SU-DHL-6 (cell line): Measurements from ENCODE around the gene GPC3.
"Not testable (repeated sequence)": the region's sequence is repeated elsewhere in the genome, so short reads cannot be mapped to it uniquely, and the experiment has no call there.

ENCODE experiments used
- H2AFZ ChIP-seq: fragments of 200-600 bp; sonication (generic); 2 replicates; pipeline ENCODE4 v1.6.1; 2014; ENCODE audit warnings: low read depth, mild to moderate bottlenecking, moderate library complexity, mixed read lengths, antibody characterized with exemption, low read length; ENCODE audit not compliant: severe bottlenecking
- H3F3A ChIP-seq: fragments of 200-600 bp; shearing (Covaris generic); 2 replicates; pipeline ENCODE4 v1.6.0; 2016; ENCODE audit warnings: antibody characterized with exemption, mild to moderate bottlenecking; ENCODE audit not compliant: insufficient read depth
- H3K27ac ChIP-seq: fragments of 200-600 bp; sonication (generic); 2 replicates; pipeline ENCODE4 v1.5.1; 2016; ENCODE audit warnings: low read depth, mild to moderate bottlenecking, low read length, moderate library complexity, mixed read lengths
- H3K27me3 ChIP-seq: fragments of 200-600 bp; sonication (generic), shearing (Covaris generic); 2 replicates; pipeline ENCODE4 v1.6.0; 2014; ENCODE audit warnings: mild to moderate bottlenecking, low read length
- H3K36me3 ChIP-seq: fragments of 200-600 bp; sonication (generic); 2 replicates; pipeline ENCODE4 v1.6.1; 2014; ENCODE audit warnings: mild to moderate bottlenecking, low read length, mixed read lengths
- H3K4me2 ChIP-seq: fragments of 300-600, 200-600 bp; shearing (Covaris generic), sonication (generic); 2 replicates; pipeline ENCODE4 v1.6.0; 2014; ENCODE audit warnings: low read length, low read depth, mild to moderate bottlenecking; ENCODE audit not compliant: poor library complexity, severe bottlenecking
- H3K4me3 ChIP-seq: fragments of 200-600 bp; sonication (generic); 2 replicates; pipeline ENCODE4 v1.5.1; 2014; ENCODE audit warnings: antibody characterized with exemption, low read length, mild to moderate bottlenecking, mixed read lengths; ENCODE audit not compliant: insufficient read depth, poor library complexity, severe bottlenecking
- H3K79me2 ChIP-seq: fragments of 200-600 bp; sonication (generic); 2 replicates; pipeline ENCODE4 v1.6.1; 2014; ENCODE audit warnings: mild to moderate bottlenecking, low read length, moderate library complexity; ENCODE audit not compliant: insufficient read depth
- H3K9ac ChIP-seq: fragments of 200-600 bp; sonication (generic); 2 replicates; pipeline ENCODE4 v1.7.0; 2014; ENCODE audit warnings: mild to moderate bottlenecking, low read length
- H3K9me2 ChIP-seq: fragments of 200-600 bp; sonication (generic); replicated peaks from 2 replicates; pipeline ENCODE4 v1.6.1; 2014; ENCODE audit warnings: low read length; ENCODE audit not compliant: insufficient read depth
- H3K9me3 ChIP-seq: fragments of 200-600 bp; sonication (generic); 2 replicates; pipeline ENCODE4 v1.6.1; 2014; ENCODE audit warnings: low read length, mixed read lengths; ENCODE audit not compliant: insufficient read depth
- H4K20me1 ChIP-seq: fragments of 200-600 bp; sonication (generic); 2 replicates; pipeline ENCODE4 v1.6.1; 2014; ENCODE audit warnings: low read depth, mild to moderate bottlenecking, antibody characterized with exemption, low read length, moderate library complexity, mixed read lengths
- CTCF ChIP-seq: fragments of 200-600 bp; sonication (generic); IDR thresholded peaks from one replicate; pipeline ENCODE4 v1.5.1; 2017; ENCODE audit warnings: antibody characterized with exemption, mild to moderate bottlenecking, low read length, moderate library complexity; ENCODE audit not compliant: insufficient read depth, poor library complexity, severe bottlenecking
- EZH2phosphoT487 ChIP-seq: fragments of 200-600 bp; sonication (generic), shearing (Covaris generic); conservative IDR thresholded peaks from 2 replicates; pipeline ENCODE4 v1.6.1; 2018; ENCODE audit warnings: mild to moderate bottlenecking, antibody characterized with exemption, low read length, moderate library complexity, mixed read lengths

The GPC3 gene

GRCh38 chrX:133633950-133634349 lies 351.4 kb downstream of the GPC3 start:
- Histone ChIP-seq H3K9me2 (no peaks in the 10 kb centered on the region), H3K27me3 (no peaks in the 10 kb centered on the region), H4K20me1 (no peaks in the 10 kb centered on the region), H3K9ac (no peak overlapping the region), H3K79me2 (no peaks in the 10 kb centered on the region), H3F3A (no peaks in the 10 kb centered on the region), H2AFZ (no peak overlapping the region), H3K27ac (no peak overlapping the region), H3K36me3 (no peaks in the 10 kb centered on the region), H3K4me3 (no peak overlapping the region), H3K9me3 (no peaks in the 10 kb centered on the region), H3K4me2 (no peak overlapping the region)
- TF ChIP-seq CTCF: no peak
- TF ChIP-seq EZH2phosphoT487: no peak

GRCh38 chrX:133633162-133633561 lies 352.2 kb downstream of the GPC3 start:
- Histone ChIP-seq H3K27me3 (no peaks in the 10 kb centered on the region), H3K4me3 (no peak overlapping the region)

GRCh38 chrX:133630362-133630761 lies 355.0 kb downstream of the GPC3 start:
- Histone ChIP-seq H2AFZ (no peak overlapping the region), H3K4me3 (no peak overlapping the region), H3K4me2 (no peak overlapping the region), H3K27ac (no peak overlapping the region), H3K79me2 (no peaks in the 10 kb centered on the region), H3K9ac (no peak overlapping the region), H4K20me1 (no peaks in the 10 kb centered on the region), H3K36me3 (no peaks in the 10 kb centered on the region), H3K9me3 (no peaks in the 10 kb centered on the region), H3K9me2 (no peaks in the 10 kb centered on the region), H3K27me3 (no peaks in the 10 kb centered on the region), H3F3A (no peaks in the 10 kb centered on the region)
- TF ChIP-seq EZH2phosphoT487 (no peak), CTCF (no peak)

More at GRCh38 chrX:133633162-133633561, 352.2 kb downstream of the GPC3 start:
- Histone ChIP-seq H3K9me2 (no peaks in the 10 kb centered on the region), H3K36me3 (no peaks in the 10 kb centered on the region), H3K9ac (no peak overlapping the region), H4K20me1 (no peaks in the 10 kb centered on the region), H3F3A (no peaks in the 10 kb centered on the region), H3K4me2 (no peak overlapping the region), H3K79me2 (no peaks in the 10 kb centered on the region), H2AFZ (no peak overlapping the region), H3K9me3 (no peaks in the 10 kb centered on the region), H3K27ac (no peak overlapping the region)
- no peak for TF ChIP-seq CTCF
- no peak for TF ChIP-seq EZH2phosphoT487

GRCh38 chrX:133627673-133628072 lies 357.7 kb downstream of the GPC3 start:
- no peaks in the 10 kb centered on the region for H3K27me3 ChIP-seq
- H3K9ac ChIP-seq: no peak overlapping the region
- no peaks in the 10 kb centered on the region for H3K79me2 ChIP-seq
- TF ChIP-seq CTCF (no peak), EZH2phosphoT487 (no peak)
- no peaks in the 10 kb centered on the region for H3K9me2 ChIP-seq
- no peaks in the 10 kb centered on the region for H4K20me1 ChIP-seq
- H3K4me2 ChIP-seq: no peak overlapping the region
- H2AFZ ChIP-seq: no peak overlapping the region
- no peaks in the 10 kb centered on the region for H3K9me3 ChIP-seq
- no peaks in the 10 kb centered on the region for H3K36me3 ChIP-seq
- H3K4me3 ChIP-seq: no peak overlapping the region
- no peaks in the 10 kb centered on the region for H3F3A ChIP-seq
- H3K27ac ChIP-seq: no peak overlapping the region

GRCh38 chrX:133621384-133621783 lies 364.0 kb downstream of the GPC3 start:
- H3K4me2 ChIP-seq, H2AFZ ChIP-seq, H3K36me3 ChIP-seq, H3K79me2 ChIP-seq, H3K9me2 ChIP-seq, H4K20me1 ChIP-seq, H3F3A ChIP-seq, H3K9me3 ChIP-seq, H3K9ac ChIP-seq, H3K27me3 ChIP-seq, H3K4me3 ChIP-seq, H3K27ac ChIP-seq: not testable (repeated sequence)
